ENCODE data around the gene SPACA7.
"Not testable (repeated sequence)": the region's sequence is repeated elsewhere in the genome, so short reads cannot be mapped to it uniquely, and the experiment has no call there.

SPACA7 gene

GRCh38 chr13:112368883-112369282 is 7.3 kb upstream of the SPACA7 start:
- TF ChIP-seq CTCF (IDR thresholded peaks at IDR 0.05; ENCODE audit: control extremely low read depth, extremely low read depth, low read depth, missing control alignments) = no peak
- POLR2A ChIA-PET = no interaction called here
- CTCF ChIA-PET = no interaction called here
- no peak for DNase-seq (ENCODE audit: extremely low spot score)

GRCh38 chr13:112370311-112370710 is 5.8 kb upstream of the SPACA7 start:
- POLR2A ChIA-PET = no interaction called here
- DNase-seq (ENCODE audit: extremely low spot score) = no peak
- no peak for TF ChIP-seq CTCF (IDR thresholded peaks at IDR 0.05; ENCODE audit: control extremely low read depth, extremely low read depth, low read depth, missing control alignments)
- CTCF ChIA-PET = no interaction called here

GRCh38 chr13:112374271-112374670 is 1.9 kb upstream of the SPACA7 start:
- CTCF ChIA-PET = no interaction called here
- POLR2A ChIA-PET = no interaction called here
- TF ChIP-seq CTCF (IDR thresholded peaks at IDR 0.05; ENCODE audit: control extremely low read depth, extremely low read depth, low read depth, missing control alignments) = no peak
- no peak for DNase-seq (ENCODE audit: extremely low spot score)

GRCh38 chr13:112391746-112392145 is 15.6 kb downstream of the SPACA7 start:
- CTCF ChIA-PET = no interaction called here
- TF ChIP-seq CTCF (IDR thresholded peaks at IDR 0.05; ENCODE audit: control extremely low read depth, extremely low read depth, low read depth, missing control alignments) = no peak
- no peak for DNase-seq (ENCODE audit: extremely low spot score)
- POLR2A ChIA-PET = no interaction called here

GRCh38 chr13:112392719-112393118 is 16.6 kb downstream of the SPACA7 start:
- CTCF ChIA-PET = no interaction called here
- no peak for DNase-seq (ENCODE audit: extremely low spot score)
- TF ChIP-seq CTCF (IDR thresholded peaks at IDR 0.05; ENCODE audit: control extremely low read depth, extremely low read depth, low read depth, missing control alignments) = no peak
- POLR2A ChIA-PET = no interaction called here

GRCh38 chr13:112395022-112395421 is 18.9 kb downstream of the SPACA7 start:
- CTCF ChIA-PET; DNase-seq (ENCODE audit: extremely low spot score); POLR2A ChIA-PET: not testable (repeated sequence)

- DNase-seq (ENCODE audit: extremely low spot score); CTCF ChIA-PET; POLR2A ChIA-PET: not testable (repeated sequence)
These were observed 19.8 kb downstream of the SPACA7 start for GRCh38 chr13:112395941-112396340.

GRCh38 chr13:112397108-112397507 is 21.0 kb downstream of the SPACA7 start:
- ChIA-PET CTCF (no interaction called here), POLR2A (no interaction called here)
- no peak for TF ChIP-seq CTCF (IDR thresholded peaks at IDR 0.05; ENCODE audit: control extremely low read depth, extremely low read depth, low read depth, missing control alignments)
- no peak for DNase-seq (ENCODE audit: extremely low spot score)

GRCh38 chr13:112398347-112398746 is 22.2 kb downstream of the SPACA7 start:
- CTCF ChIA-PET; DNase-seq (ENCODE audit: extremely low spot score): not testable (repeated sequence)

GRCh38 chr13:112409828-112410227 is 33.7 kb downstream of the SPACA7 start:
- CTCF ChIA-PET; DNase-seq (ENCODE audit: extremely low spot score); POLR2A ChIA-PET: not testable (repeated sequence)

More at GRCh38 chr13:112398347-112398746, 22.2 kb downstream of the SPACA7 start:
- POLR2A ChIA-PET = not testable (repeated sequence)

Measured in GM10248 (cell line).